Measurements from ENCODE around the gene SERINC5.
"Not testable (repeated sequence)": the region's sequence is repeated elsewhere in the genome, so short reads cannot be mapped to it uniquely, and the experiment has no call there.

SERINC5 gene

GRCh38 chr5:80191397-80191796 is 64.5 kb downstream of the SERINC5 start:
- no peak for TF ChIP-seq CTCF (conservative IDR thresholded peaks at IDR 0.05; ENCODE audit: low read length)
- H3K4me3 ChIP-seq (ENCODE audit: low read length) = no peak overlapping the region

GRCh38 chr5:80190960-80191359 is 64.9 kb downstream of the SERINC5 start:
- H3K4me3 ChIP-seq (ENCODE audit: low read length) = no peak overlapping the region
- no peak for TF ChIP-seq CTCF (conservative IDR thresholded peaks at IDR 0.05; ENCODE audit: low read length)

More at GRCh38 chr5:80191397-80191796, 64.5 kb downstream of the SERINC5 start:
- no peak for DNase-seq (ENCODE audit: low read depth)

GRCh38 chr5:80189701-80190100 is 66.1 kb downstream of the SERINC5 start:
- no peak for TF ChIP-seq CTCF (conservative IDR thresholded peaks at IDR 0.05; ENCODE audit: low read length)
- no peak overlapping the region for H3K4me3 ChIP-seq (ENCODE audit: low read length)

More at GRCh38 chr5:80190960-80191359, 64.9 kb downstream of the SERINC5 start:
- no peak for DNase-seq (ENCODE audit: low read depth)

GRCh38 chr5:80189201-80189600 is 66.6 kb downstream of the SERINC5 start:
- no peak overlapping the region for H3K4me3 ChIP-seq (ENCODE audit: low read length)
- no peak for TF ChIP-seq CTCF (conservative IDR thresholded peaks at IDR 0.05; ENCODE audit: low read length)
- DNase-seq (ENCODE audit: low read depth) = no peak

More at GRCh38 chr5:80189701-80190100, 66.1 kb downstream of the SERINC5 start:
- no peak for DNase-seq (ENCODE audit: low read depth)

- DNase-seq (ENCODE audit: low read depth) = no peak
- H3K4me3 ChIP-seq (ENCODE audit: low read length) = no peak overlapping the region
- TF ChIP-seq CTCF (conservative IDR thresholded peaks at IDR 0.05; ENCODE audit: low read length) = no peak
These were observed 68.3 kb downstream of the SERINC5 start for GRCh38 chr5:80187421-80188090.

- not testable (repeated sequence) for H3K4me3 ChIP-seq (ENCODE audit: low read length); DNase-seq (ENCODE audit: low read depth)
These were observed 70.3 kb downstream of the SERINC5 start for GRCh38 chr5:80185535-80185934.

- no peak for TF ChIP-seq CTCF (conservative IDR thresholded peaks at IDR 0.05; ENCODE audit: low read length)
- no peak for DNase-seq (ENCODE audit: low read depth)
- H3K4me3 ChIP-seq (ENCODE audit: low read length) = no peak overlapping the region
These were observed 70.8 kb downstream of the SERINC5 start for GRCh38 chr5:80185095-80185494.
